Spleen (tissue), 13 donors: ENCODE data around the gene F13B. TPM values are rescaled to one million over a fixed set of nuclear protein-coding genes. Genes with fewer than 3 reads are reported as not detected.

Source experiments
- DNase-seq: peaks from one replicate; pipeline ENCODE4 v3.0.0-alpha.2; 2020
- H3K27ac ChIP-seq, 8 donors: fragments of 200-600 bp; sonication (generic) in 7 of 8; 1 replicate in 4 of 8; 2 replicates in 4 of 8; pipeline versions ENCODE4 v1.5.0 to v1.8.0; 2016 to 2021; ENCODE audit warnings: inconsistent platforms in 4 of 8, mild to moderate bottlenecking in 4 of 8, moderate library complexity in 1 of 8
- H3K27me3 ChIP-seq, 7 donors: fragments of 200-600 bp; sonication (generic) in 6 of 7; replicated peaks in 1 of 7; 1 replicate in 4 of 7; 2 replicates in 3 of 7; pipeline versions ENCODE4 v1.5.0 to v1.8.0; 2016 to 2021; ENCODE audit warnings: inconsistent platforms in 3 of 7, mild to moderate bottlenecking in 1 of 7
- H3K36me3 ChIP-seq, 6 donors: fragments of 200-600 bp; sonication (generic) in 5 of 6; 1 replicate in 4 of 6; 2 replicates in 2 of 6; pipeline versions ENCODE4 v1.5.0 to v1.8.0; 2016 to 2021; ENCODE audit warnings: inconsistent platforms in 2 of 6
- H3K4me1 ChIP-seq, 6 donors: fragments of 200-600 bp; sonication (generic) in 5 of 6; 1 replicate in 3 of 6; 2 replicates in 3 of 6; pipeline versions ENCODE4 v1.5.0 to v1.8.0; 2016 to 2021; ENCODE audit warnings: inconsistent platforms in 3 of 6
- H3K4me3 ChIP-seq, 8 donors: fragments of 200-600 bp; sonication (generic) in 7 of 8; 1 replicate in 4 of 8; 2 replicates in 4 of 8; pipeline versions ENCODE4 v1.5.0 to v1.8.0; 2016 to 2021; ENCODE audit warnings: inconsistent platforms in 4 of 8, mild to moderate bottlenecking in 4 of 8, moderate library complexity in 2 of 8
- H3K9me3 ChIP-seq, 8 donors: fragments of 200-600 bp; sonication (generic) in 7 of 8; 1 replicate in 4 of 8; 2 replicates in 4 of 8; pipeline versions ENCODE4 v1.5.0 to v1.8.0; 2016 to 2021; ENCODE audit warnings: inconsistent platforms in 4 of 8
- CTCF ChIP-seq, 11 experiments: fragments of 200-600 bp in 7 of 11; fragments of 450-650 bp in 4 of 11; sonication (generic) in 4 of 11; IDR thresholded peaks in 8 of 11; conservative IDR thresholded peaks in 3 of 11; 1 replicate in 7 of 11; 2 replicates in 4 of 11; pipeline versions ENCODE4 v1.4.0 to v1.8.0; 2016 to 2021; ENCODE audit warnings: antibody characterized with exemption in 11 of 11, inconsistent platforms in 4 of 11, mild to moderate bottlenecking in 1 of 11
- POLR2A ChIP-seq, 3 donors: fragments of 450-650 bp; IDR thresholded peaks; one replicate each; pipeline ENCODE4 v1.5.1; 2017; ENCODE audit warnings: antibody characterized with exemption in 3 of 3, mild to moderate bottlenecking in 1 of 3
- POLR2AphosphoS5 ChIP-seq, 3 donors: sonication (generic); formaldehyde crosslinking; IDR thresholded peaks; one replicate each; pipeline ENCODE4 v1.5.1; 2017; ENCODE audit warnings: antibody characterized with exemption in 3 of 3
- WGBS, 5 donors: extraction: QIAGEN DNeasy Blood & Tissue Kit in 3 of 5; methylation state at CpG; one replicate each; pipeline versions ENCODE4 v1.1.5 to v1.1.7; 2013 to 2018; 5-methylcytosine and 5-hydroxymethylcytosine counted together
- intact Hi-C: fragments of 100-400 bp; cut with DNase I; formaldehyde crosslinking; loops from one replicate; pipeline ENCODE4 v1.15.0; 2023; ENCODE audit warnings: low total_unique reads
- long read RNA-seq, 2 donors: transcript quantifications; one replicate each; lab custom pipeline, GENCODE V29; 2026
- polyA plus RNA-seq, 3 donors: library from polyadenylated mRNA; stranded (reverse); fragments of 200-250 nt; gene quantifications; one replicate each; pipeline ENCODE4 v1.2.1, GENCODE V29; 2013
- total RNA-seq, 7 donors: library from RNA; depleted of rRNA in 3 of 7; stranded (reverse); fragments of >200 nt in 3 of 7; fragmentation: NEBNext Ultra II Directional in 4 of 7; extraction: Animal tissue kit (Norgen Biotek cat#: 25700) in 4 of 7; gene quantifications; one replicate each; pipeline versions ENCODE4 v1.1.0 to v1.2.1, GENCODE V29; 2016 to 2021
- donor health status: healthy with polysubstance abuse.
- donor health status: DM: no; HTN: no; CAD: no; lungs with moderate emphysema.
- donor health status: DM: no; HTN: no; CAD: no.
- donor health status: Bipolar disorder and iron deficiency.
- donor health status: healthy.
- donor health status: DM: no; HTN: no; CAD: no.
- donor health status: DM: yes; HTN: yes; CAD: no.

Gene F13B
- not detected for total RNA-seq
- polyA plus RNA-seq: not detected
- long read RNA-seq, donor 1: 0 reads
- long read RNA-seq, donor 2: 0 reads

GRCh38 chr1:197066719-197067456, at the start of gene F13B:
Gene F13B (minus strand): TSS chr1:197067260. CDS start chr1:197067223, 37 bp downstream.
- WGBS, 5 donors: 77 to 89% (median 80%) methylated on average over 3 of the region's 3 CpGs
- no peak within 1 kb of the TSS for H3K4me3 ChIP-seq
- intact Hi-C loops: no loop called here
- no peak for TF ChIP-seq POLR2AphosphoS5 (IDR thresholded peaks at IDR 0.05)
- TF ChIP-seq POLR2A (IDR thresholded peaks at IDR 0.05): no peak
- no peak for TF ChIP-seq CTCF (IDR thresholded peaks at IDR 0.05 in 8 of 11, conservative IDR thresholded peaks at IDR 0.05 in 3 of 11)
- H3K27ac ChIP-seq: no peak within 1 kb of the TSS
- no peak for DNase-seq
- no peaks in the 10 kb centered on the region for H3K27me3 ChIP-seq
- peaks cover 0 to 13% (median 2%) of the 10 kb centered on the region in 8 donors for H3K9me3 ChIP-seq
- no peaks in the 10 kb centered on the region for H3K36me3 ChIP-seq
- H3K4me1 ChIP-seq: no peaks in the 10 kb centered on the region

GRCh38 chr1:197116156-197116555, 49.1 kb upstream of the F13B start:
- H3K9me3 ChIP-seq: no peaks in the 10 kb centered on the region
- H3K36me3 ChIP-seq: peaks cover 0 to 22% (median 0%) of the 10 kb centered on the region in 6 donors
- TF ChIP-seq CTCF (IDR thresholded peaks at IDR 0.05 in 8 of 11, conservative IDR thresholded peaks at IDR 0.05 in 3 of 11): no peak
- TF ChIP-seq POLR2AphosphoS5 (IDR thresholded peaks at IDR 0.05): no peak
- no peak for TF ChIP-seq POLR2A (IDR thresholded peaks at IDR 0.05)
- H3K4me1 ChIP-seq: no peaks in the 10 kb centered on the region
- no peak for DNase-seq
- WGBS, 5 donors: 89 to 93% (median 92%) methylated on average over 2 of the region's 2 CpGs
- intact Hi-C loops: no loop called here
- H3K27ac ChIP-seq: no peak overlapping the region
- H3K4me3 ChIP-seq: no peak overlapping the region
- H3K27me3 ChIP-seq: no peaks in the 10 kb centered on the region

- Histone ChIP-seq H3K4me3 (no peak overlapping the region), H3K9me3 (no peaks in the 10 kb centered on the region), H3K27me3 (no peaks in the 10 kb centered on the region), H3K36me3 (peaks cover 0 to 15% (median 0%) of the 10 kb centered on the region in 6 donors), H3K27ac (no peak overlapping the region), H3K4me1 (no peaks in the 10 kb centered on the region)
- no peak for TF ChIP-seq CTCF (IDR thresholded peaks at IDR 0.05 in 8 of 11, conservative IDR thresholded peaks at IDR 0.05 in 3 of 11)
- TF ChIP-seq POLR2A (IDR thresholded peaks at IDR 0.05): no peak
- TF ChIP-seq POLR2AphosphoS5 (IDR thresholded peaks at IDR 0.05): no peak
- intact Hi-C loops: no loop called here
- no peak for DNase-seq
- 99 to 100% (median 100%) methylated on average over 1 of the region's 1 CpG for whole genome bisulfite sequencing, 5 donors
Measured at GRCh38 chr1:197106869-197107268, 39.8 kb upstream of the F13B start.

DNA sequence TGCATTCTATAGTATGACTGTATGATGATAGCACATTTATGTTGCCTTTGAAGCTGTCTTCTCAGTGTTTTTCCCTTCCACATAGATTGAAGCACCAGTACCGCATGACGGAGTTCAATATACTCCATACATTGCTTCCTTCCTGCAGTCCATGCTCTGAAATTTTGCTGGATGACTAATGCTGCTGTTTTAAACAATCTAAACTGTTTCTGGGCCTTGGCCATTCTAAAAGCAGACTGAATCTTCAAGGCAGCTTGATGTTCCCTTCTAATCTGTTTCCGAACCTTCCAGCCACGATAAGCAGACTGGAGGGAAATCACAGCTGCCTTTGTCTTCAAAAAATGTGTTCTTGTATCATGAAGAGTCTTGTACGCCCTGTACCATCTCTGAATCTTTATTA, 36.2 kb upstream of the F13B start:
- no peak for DNase-seq
- Histone ChIP-seq H3K4me3 (no peak overlapping the region), H3K27ac (no peak overlapping the region), H3K27me3 (no peaks in the 10 kb centered on the region), H3K4me1 (no peaks in the 10 kb centered on the region), H3K36me3 (peaks cover 0 to 15% (median 0%) of the 10 kb centered on the region in 6 donors), H3K9me3 (no peaks in the 10 kb centered on the region)
- no peak for TF ChIP-seq POLR2AphosphoS5 (IDR thresholded peaks at IDR 0.05)
- no peak for TF ChIP-seq POLR2A (IDR thresholded peaks at IDR 0.05)
- TF ChIP-seq CTCF (IDR thresholded peaks at IDR 0.05 in 8 of 11, conservative IDR thresholded peaks at IDR 0.05 in 3 of 11): no peak
- intact Hi-C loops: no loop called here
- WGBS, 5 donors: 97 to 99% (median 98%) methylated on average over 5 of the region's 5 CpGs
